ENCODE results near the gene TIMP2. TPM values are rescaled to one million over a fixed set of nuclear protein-coding genes. Genes with fewer than 3 reads are reported as not detected.

TIMP2 gene
- total and polyA plus RNA-seq, 2 experiments from 2014 or later, result 20.9 to 63.3 TPM

DNA sequence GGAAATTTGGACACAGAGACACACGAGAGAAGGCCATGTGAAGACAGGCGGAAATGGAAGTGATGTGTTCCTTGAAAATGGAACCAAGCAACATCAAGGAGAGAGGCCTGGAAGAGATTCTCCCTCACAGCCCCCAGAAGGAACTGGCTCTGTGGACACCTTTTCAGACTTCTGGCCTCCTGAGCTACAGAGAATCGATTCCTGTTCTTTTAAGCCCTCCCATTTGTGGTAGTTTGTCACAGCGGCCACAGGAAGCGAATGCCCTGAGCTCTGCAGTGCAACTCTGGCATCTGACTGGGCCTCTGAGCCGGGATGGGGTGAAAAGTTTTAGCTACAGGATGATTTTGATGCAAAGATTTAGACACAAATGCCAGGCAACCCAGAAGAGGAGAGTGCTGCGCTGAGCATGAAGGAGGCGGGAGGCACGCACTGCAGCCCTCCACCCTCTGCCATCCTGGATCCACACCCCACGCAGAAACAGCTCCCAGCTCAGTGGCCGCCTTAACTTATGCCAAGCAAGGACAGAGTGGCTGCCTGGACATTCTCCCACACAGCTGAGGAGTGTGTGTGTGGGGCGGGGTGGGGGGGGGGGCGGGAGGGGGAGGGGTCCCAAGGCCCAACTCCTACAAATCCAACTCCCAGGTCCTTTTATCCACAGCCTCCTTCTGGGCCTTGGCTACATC is 2.2 kb downstream of the TIMP2 start:
- H3K27me3 ChIP-seq, result no peaks in the 10 kb centered on the region
- H3K27ac ChIP-seq, result peak overlapping the region; percentile 85
- no peak for DNase-seq (ENCODE audit: low spot score)
- peaks cover 67% of the 10 kb centered on the region for H3K79me2 ChIP-seq
- H3K4me3 ChIP-seq, result no peak overlapping the region
- no peaks in the 10 kb centered on the region for H3K9me3 ChIP-seq (ENCODE audit: low read depth)
- peaks cover 11% of the 10 kb centered on the region for H3K4me1 ChIP-seq (ENCODE audit: insufficient read depth)
- TF ChIP-seq EZH2 (IDR thresholded peaks at IDR 0.05; ENCODE audit: borderline replicate concordance), result no peak
- 83% methylated on average over 11 of the region's 13 CpGs for WGBS (ENCODE audit: low lambda C conversion rate, missing lambda C conversion rate)
- peaks cover 44% of the 10 kb centered on the region for H4K20me1 ChIP-seq (ENCODE audit: insufficient read depth, poor library complexity, severe bottlenecking)
- no peaks in the 10 kb centered on the region for H3K36me3 ChIP-seq (replicated peaks; ENCODE audit: insufficient read depth, low read depth)
- no peak overlapping the region for H2AFZ ChIP-seq
- peak overlapping the region; percentile 99 for H3K4me2 ChIP-seq
- H3K9me2 ChIP-seq (replicated peaks; ENCODE audit: insufficient read depth), result no peaks in the 10 kb centered on the region

DNA sequence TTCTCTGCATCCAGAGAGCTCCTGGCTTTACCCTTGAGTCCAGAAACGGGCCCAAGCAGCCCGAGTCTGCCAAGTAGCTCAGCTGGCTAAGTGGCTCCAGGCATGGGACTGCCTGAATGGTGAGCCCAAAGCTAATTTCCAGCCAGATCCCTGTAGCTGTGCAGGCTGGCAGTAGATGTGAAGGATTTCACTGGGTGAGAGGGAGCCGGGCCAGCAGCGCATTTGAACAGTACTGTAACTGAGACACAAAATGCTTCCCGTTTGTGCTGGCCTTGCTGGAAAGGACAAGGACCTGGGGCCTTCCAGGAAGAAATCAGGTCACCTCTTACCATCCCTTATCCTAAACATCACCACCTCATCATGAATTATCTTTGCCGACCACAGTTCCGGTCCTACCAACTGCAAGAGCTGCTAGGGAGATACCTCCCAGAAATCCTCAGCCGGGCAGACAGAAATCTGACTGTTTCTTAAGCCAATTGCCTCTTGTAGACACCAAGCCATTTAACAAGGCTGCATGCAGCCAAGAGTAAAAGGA is 3.7 kb downstream of the TIMP2 start:
- H3K4me1 ChIP-seq (ENCODE audit: insufficient read depth), result peaks cover 15% of the 10 kb centered on the region
- 83% methylated on average over 8 of the region's 8 CpGs for WGBS (ENCODE audit: low lambda C conversion rate, missing lambda C conversion rate)
- H4K20me1 ChIP-seq (ENCODE audit: insufficient read depth, poor library complexity, severe bottlenecking), result peaks cover 48% of the 10 kb centered on the region

DNA sequence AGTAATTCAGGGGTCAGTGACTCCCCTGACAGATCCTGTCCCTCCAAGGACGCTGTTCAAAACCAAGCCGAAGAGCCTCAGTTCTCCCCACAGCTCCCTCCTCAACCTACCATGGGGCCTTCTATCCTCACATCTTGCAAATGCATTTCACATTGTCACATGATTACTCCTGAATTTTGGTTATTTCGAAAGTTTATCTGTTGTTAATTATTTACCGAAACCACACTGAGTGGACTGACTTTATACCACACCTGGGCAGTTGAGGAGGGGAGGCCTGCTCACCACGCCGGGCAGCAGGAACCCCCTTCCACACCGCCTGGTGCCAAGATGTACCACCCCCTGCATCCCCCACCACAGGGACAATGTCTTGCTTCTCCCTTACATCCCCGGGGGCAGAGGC is 4.7 kb downstream of the TIMP2 start:
- Histone ChIP-seq H3K9me2 (replicated peaks; ENCODE audit: insufficient read depth) (no peaks in the 10 kb centered on the region), H3K9me3 (ENCODE audit: low read depth) (no peaks in the 10 kb centered on the region), H3K36me3 (replicated peaks; ENCODE audit: insufficient read depth, low read depth) (no peaks in the 10 kb centered on the region), H3K4me3 (no peak overlapping the region), H3K27ac (peak overlapping the region; percentile 55), H3K79me2 (peaks cover 90% of the 10 kb centered on the region), H3K4me2 (peak overlapping the region; percentile 57), H3K27me3 (no peaks in the 10 kb centered on the region), H2AFZ (no peak overlapping the region), H4K20me1 (ENCODE audit: insufficient read depth, poor library complexity, severe bottlenecking) (peaks cover 55% of the 10 kb centered on the region), H3K4me1 (ENCODE audit: insufficient read depth) (peaks cover 24% of the 10 kb centered on the region)
- DNase-seq (ENCODE audit: low spot score), result no peak
- no peak for TF ChIP-seq EZH2 (IDR thresholded peaks at IDR 0.05; ENCODE audit: borderline replicate concordance)
- TF ChIP-seq EZH2phosphoT487 (IDR thresholded peaks at IDR 0.05; ENCODE audit: low read depth, severe bottlenecking, unreplicated experiment), result no peak
- TF ChIP-seq, protein P1, sequence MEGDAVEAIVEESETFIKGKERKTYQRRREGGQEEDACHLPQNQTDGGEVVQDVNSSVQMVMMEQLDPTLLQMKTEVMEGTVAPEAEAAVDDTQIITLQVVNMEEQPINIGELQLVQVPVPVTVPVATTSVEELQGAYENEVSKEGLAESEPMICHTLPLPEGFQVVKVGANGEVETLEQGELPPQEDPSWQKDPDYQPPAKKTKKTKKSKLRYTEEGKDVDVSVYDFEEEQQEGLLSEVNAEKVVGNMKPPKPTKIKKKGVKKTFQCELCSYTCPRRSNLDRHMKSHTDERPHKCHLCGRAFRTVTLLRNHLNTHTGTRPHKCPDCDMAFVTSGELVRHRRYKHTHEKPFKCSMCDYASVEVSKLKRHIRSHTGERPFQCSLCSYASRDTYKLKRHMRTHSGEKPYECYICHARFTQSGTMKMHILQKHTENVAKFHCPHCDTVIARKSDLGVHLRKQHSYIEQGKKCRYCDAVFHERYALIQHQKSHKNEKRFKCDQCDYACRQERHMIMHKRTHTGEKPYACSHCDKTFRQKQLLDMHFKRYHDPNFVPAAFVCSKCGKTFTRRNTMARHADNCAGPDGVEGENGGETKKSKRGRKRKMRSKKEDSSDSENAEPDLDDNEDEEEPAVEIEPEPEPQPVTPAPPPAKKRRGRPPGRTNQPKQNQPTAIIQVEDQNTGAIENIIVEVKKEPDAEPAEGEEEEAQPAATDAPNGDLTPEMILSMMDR (IDR thresholded peaks at IDR 0.05; ENCODE audit: poor library complexity), result no peak
- WGBS (ENCODE audit: low lambda C conversion rate, missing lambda C conversion rate), result 64% methylated on average over 8 of the region's 8 CpGs

More for the DNA sequence above, 3.7 kb downstream of the TIMP2 start:
- H3K9me3 ChIP-seq (ENCODE audit: low read depth), result no peaks in the 10 kb centered on the region
- no peak overlapping the region for H2AFZ ChIP-seq
- H3K4me2 ChIP-seq, result peak overlapping the region; percentile 57
- peaks cover 80% of the 10 kb centered on the region for H3K79me2 ChIP-seq
- no peak for DNase-seq (ENCODE audit: low spot score)
- H3K27me3 ChIP-seq, result no peaks in the 10 kb centered on the region
- H3K27ac ChIP-seq, result peak overlapping the region; percentile 55
- no peak overlapping the region for H3K4me3 ChIP-seq
- TF ChIP-seq EZH2phosphoT487 (IDR thresholded peaks at IDR 0.05; ENCODE audit: low read depth, severe bottlenecking, unreplicated experiment), result no peak
- TF ChIP-seq EZH2 (IDR thresholded peaks at IDR 0.05; ENCODE audit: borderline replicate concordance), result no peak
- TF ChIP-seq, protein P1 (IDR thresholded peaks at IDR 0.05; ENCODE audit: poor library complexity), result no peak
- H3K9me2 ChIP-seq (replicated peaks; ENCODE audit: insufficient read depth), result no peaks in the 10 kb centered on the region
- no peaks in the 10 kb centered on the region for H3K36me3 ChIP-seq (replicated peaks; ENCODE audit: insufficient read depth, low read depth)

DNA sequence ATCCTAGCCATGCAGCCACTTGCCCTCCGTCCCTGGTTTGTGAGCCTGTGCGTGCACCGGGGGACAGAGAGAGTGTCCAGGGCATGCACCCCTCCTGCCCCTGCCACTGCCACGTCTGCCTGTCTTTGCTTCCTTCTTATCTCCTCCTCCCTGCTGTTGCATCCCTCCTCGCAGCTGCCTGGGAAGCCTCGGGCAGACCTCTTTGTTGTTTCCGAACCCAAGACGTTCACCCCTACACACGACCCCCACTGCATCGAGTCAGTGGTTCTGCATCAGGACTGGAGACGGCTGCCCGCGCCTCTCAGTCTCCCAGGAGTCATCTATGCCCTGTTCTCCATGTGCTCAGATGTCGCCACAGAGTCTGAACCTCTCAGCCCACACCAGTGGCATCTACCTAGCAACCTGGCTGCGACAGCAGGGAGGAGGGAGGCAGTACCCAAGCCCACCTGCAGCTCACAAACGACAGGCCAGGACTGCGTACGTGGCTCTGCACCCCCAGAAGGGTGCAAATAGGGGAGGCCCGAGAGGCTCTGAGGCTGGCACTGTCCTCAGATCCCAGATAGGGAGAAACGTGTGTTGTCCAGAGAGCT is 5.2 kb downstream of the TIMP2 start:
- Histone ChIP-seq H3K27ac (peak overlapping the region; percentile 46), H4K20me1 (ENCODE audit: insufficient read depth, poor library complexity, severe bottlenecking) (peaks cover 58% of the 10 kb centered on the region), H3K9me2 (replicated peaks; ENCODE audit: insufficient read depth) (no peaks in the 10 kb centered on the region), H3K36me3 (replicated peaks; ENCODE audit: insufficient read depth, low read depth) (no peaks in the 10 kb centered on the region), H3K27me3 (no peaks in the 10 kb centered on the region), H3K4me2 (peak overlapping the region; percentile 57), H3K79me2 (peaks cover 94% of the 10 kb centered on the region), H3K9me3 (ENCODE audit: low read depth) (no peaks in the 10 kb centered on the region), H3K4me3 (no peak overlapping the region), H2AFZ (no peak overlapping the region), H3K4me1 (ENCODE audit: insufficient read depth) (peaks cover 27% of the 10 kb centered on the region)
- DNase-seq (ENCODE audit: low spot score), result no peak
- 83% methylated on average over 20 of the region's 20 CpGs for WGBS (ENCODE audit: low lambda C conversion rate, missing lambda C conversion rate)
- TF ChIP-seq, protein P1 (IDR thresholded peaks at IDR 0.05; ENCODE audit: poor library complexity), result no peak
- no peak for TF ChIP-seq EZH2 (IDR thresholded peaks at IDR 0.05; ENCODE audit: borderline replicate concordance)
